SU-DHL-6 (cell line): ENCODE data around the gene C5AR1.
"Not testable (repeated sequence)": the region's sequence is repeated elsewhere in the genome, so short reads cannot be mapped to it uniquely, and the experiment has no call there.

Experiments
- H2AFZ ChIP-seq: fragments of 200-600 bp; sonication (generic); 2 replicates; pipeline ENCODE4 v1.6.1; 2014; ENCODE audit warnings: low read depth, mild to moderate bottlenecking, moderate library complexity, mixed read lengths, antibody characterized with exemption, low read length; ENCODE audit not compliant: severe bottlenecking
- H3F3A ChIP-seq: fragments of 200-600 bp; shearing (Covaris generic); 2 replicates; pipeline ENCODE4 v1.6.0; 2016; ENCODE audit warnings: antibody characterized with exemption, mild to moderate bottlenecking; ENCODE audit not compliant: insufficient read depth
- H3K27ac ChIP-seq: fragments of 200-600 bp; sonication (generic); 2 replicates; pipeline ENCODE4 v1.5.1; 2016; ENCODE audit warnings: low read depth, mild to moderate bottlenecking, low read length, moderate library complexity, mixed read lengths
- H3K27me3 ChIP-seq: fragments of 200-600 bp; sonication (generic), shearing (Covaris generic); 2 replicates; pipeline ENCODE4 v1.6.0; 2014; ENCODE audit warnings: mild to moderate bottlenecking, low read length
- H3K36me3 ChIP-seq: fragments of 200-600 bp; sonication (generic); 2 replicates; pipeline ENCODE4 v1.6.1; 2014; ENCODE audit warnings: mild to moderate bottlenecking, low read length, mixed read lengths
- H3K4me2 ChIP-seq: fragments of 300-600, 200-600 bp; shearing (Covaris generic), sonication (generic); 2 replicates; pipeline ENCODE4 v1.6.0; 2014; ENCODE audit warnings: low read length, low read depth, mild to moderate bottlenecking; ENCODE audit not compliant: poor library complexity, severe bottlenecking
- H3K4me3 ChIP-seq: fragments of 200-600 bp; sonication (generic); 2 replicates; pipeline ENCODE4 v1.5.1; 2014; ENCODE audit warnings: antibody characterized with exemption, low read length, mild to moderate bottlenecking, mixed read lengths; ENCODE audit not compliant: insufficient read depth, poor library complexity, severe bottlenecking
- H3K79me2 ChIP-seq: fragments of 200-600 bp; sonication (generic); 2 replicates; pipeline ENCODE4 v1.6.1; 2014; ENCODE audit warnings: mild to moderate bottlenecking, low read length, moderate library complexity; ENCODE audit not compliant: insufficient read depth
- H3K9ac ChIP-seq: fragments of 200-600 bp; sonication (generic); 2 replicates; pipeline ENCODE4 v1.7.0; 2014; ENCODE audit warnings: mild to moderate bottlenecking, low read length
- H3K9me2 ChIP-seq: fragments of 200-600 bp; sonication (generic); replicated peaks from 2 replicates; pipeline ENCODE4 v1.6.1; 2014; ENCODE audit warnings: low read length; ENCODE audit not compliant: insufficient read depth
- H3K9me3 ChIP-seq: fragments of 200-600 bp; sonication (generic); 2 replicates; pipeline ENCODE4 v1.6.1; 2014; ENCODE audit warnings: low read length, mixed read lengths; ENCODE audit not compliant: insufficient read depth
- H4K20me1 ChIP-seq: fragments of 200-600 bp; sonication (generic); 2 replicates; pipeline ENCODE4 v1.6.1; 2014; ENCODE audit warnings: low read depth, mild to moderate bottlenecking, antibody characterized with exemption, low read length, moderate library complexity, mixed read lengths
- EZH2phosphoT487 ChIP-seq: fragments of 200-600 bp; sonication (generic), shearing (Covaris generic); conservative IDR thresholded peaks from 2 replicates; pipeline ENCODE4 v1.6.1; 2018; ENCODE audit warnings: mild to moderate bottlenecking, antibody characterized with exemption, low read length, moderate library complexity, mixed read lengths
- TF ChIP-seq, protein P1 (sequence below): fragments of 200-600 bp; sonication (generic); IDR thresholded peaks from one replicate; pipeline ENCODE4 v1.5.1; 2017; ENCODE audit warnings: antibody characterized with exemption, mild to moderate bottlenecking, low read length, moderate library complexity; ENCODE audit not compliant: insufficient read depth, poor library complexity, severe bottlenecking

The C5AR1 gene

DNA sequence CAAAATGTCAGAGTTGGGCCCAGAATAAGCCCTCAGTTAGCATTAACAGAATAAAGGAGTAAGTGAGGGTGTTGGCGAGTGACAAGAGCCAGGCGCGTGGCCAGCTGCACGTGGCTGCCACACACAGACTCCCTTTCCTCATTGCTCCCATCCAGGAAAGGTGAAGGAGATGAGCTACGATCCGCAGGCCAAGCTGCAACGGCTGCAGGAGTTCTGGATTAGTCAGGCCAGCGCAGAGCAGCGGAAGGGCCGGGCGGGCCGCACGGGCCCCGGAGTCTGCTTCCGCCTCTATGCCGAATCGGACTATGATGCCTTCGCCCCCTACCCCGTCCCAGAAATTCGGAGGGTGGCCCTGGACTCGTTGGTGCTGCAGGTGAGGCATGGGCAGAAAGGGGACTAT is 52.7 kb downstream of the C5AR1 start:
- Histone ChIP-seq H3K36me3 (no peaks in the 10 kb centered on the region), H3K79me2 (no peaks in the 10 kb centered on the region), H3K9me3 (no peaks in the 10 kb centered on the region), H3K4me3 (no peak overlapping the region), H3F3A (no peaks in the 10 kb centered on the region), H3K27ac (no peak overlapping the region), H4K20me1 (no peaks in the 10 kb centered on the region), H3K9me2 (no peaks in the 10 kb centered on the region), H3K27me3 (no peaks in the 10 kb centered on the region), H3K9ac (no peak overlapping the region), H2AFZ (no peak overlapping the region), H3K4me2 (no peak overlapping the region)
- TF ChIP-seq, protein P1, sequence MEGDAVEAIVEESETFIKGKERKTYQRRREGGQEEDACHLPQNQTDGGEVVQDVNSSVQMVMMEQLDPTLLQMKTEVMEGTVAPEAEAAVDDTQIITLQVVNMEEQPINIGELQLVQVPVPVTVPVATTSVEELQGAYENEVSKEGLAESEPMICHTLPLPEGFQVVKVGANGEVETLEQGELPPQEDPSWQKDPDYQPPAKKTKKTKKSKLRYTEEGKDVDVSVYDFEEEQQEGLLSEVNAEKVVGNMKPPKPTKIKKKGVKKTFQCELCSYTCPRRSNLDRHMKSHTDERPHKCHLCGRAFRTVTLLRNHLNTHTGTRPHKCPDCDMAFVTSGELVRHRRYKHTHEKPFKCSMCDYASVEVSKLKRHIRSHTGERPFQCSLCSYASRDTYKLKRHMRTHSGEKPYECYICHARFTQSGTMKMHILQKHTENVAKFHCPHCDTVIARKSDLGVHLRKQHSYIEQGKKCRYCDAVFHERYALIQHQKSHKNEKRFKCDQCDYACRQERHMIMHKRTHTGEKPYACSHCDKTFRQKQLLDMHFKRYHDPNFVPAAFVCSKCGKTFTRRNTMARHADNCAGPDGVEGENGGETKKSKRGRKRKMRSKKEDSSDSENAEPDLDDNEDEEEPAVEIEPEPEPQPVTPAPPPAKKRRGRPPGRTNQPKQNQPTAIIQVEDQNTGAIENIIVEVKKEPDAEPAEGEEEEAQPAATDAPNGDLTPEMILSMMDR = no peak
- no peak for TF ChIP-seq EZH2phosphoT487

GRCh38 chr19:47363758-47364531 is 54.3 kb downstream of the C5AR1 start:
- H3K79me2 ChIP-seq = no peaks in the 10 kb centered on the region
- no peak overlapping the region for H3K27ac ChIP-seq
- H3K4me3 ChIP-seq = no peak overlapping the region
- no peak overlapping the region for H3K4me2 ChIP-seq
- H3K27me3 ChIP-seq = no peaks in the 10 kb centered on the region
- no peak for TF ChIP-seq EZH2phosphoT487
- TF ChIP-seq, protein P1 = no peak
- no peak overlapping the region for H3K9ac ChIP-seq
- H3K9me3 ChIP-seq = no peaks in the 10 kb centered on the region
- no peak overlapping the region for H2AFZ ChIP-seq
- no peaks in the 10 kb centered on the region for H3K9me2 ChIP-seq
- no peaks in the 10 kb centered on the region for H3F3A ChIP-seq
- H3K36me3 ChIP-seq = no peaks in the 10 kb centered on the region
- no peaks in the 10 kb centered on the region for H4K20me1 ChIP-seq

DNA sequence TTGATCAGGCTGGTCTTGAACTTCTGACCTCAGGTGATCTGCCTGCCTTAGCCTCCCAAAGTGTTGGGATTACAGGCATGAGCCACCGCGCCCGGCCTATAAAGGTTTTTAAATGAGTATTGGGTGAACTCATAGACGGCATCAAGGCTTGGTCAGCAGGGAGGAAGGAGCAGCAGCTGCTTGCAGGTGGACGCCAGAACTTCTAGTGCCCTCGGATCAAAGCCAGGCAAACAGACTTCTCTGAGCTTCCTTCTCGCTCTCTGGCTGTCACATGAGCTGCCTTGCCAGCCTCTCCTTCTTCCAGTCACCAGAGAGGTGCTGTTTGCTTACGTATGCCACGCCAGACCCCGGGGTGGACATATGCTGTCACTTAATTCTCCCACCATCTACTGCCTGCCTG is 55.8 kb downstream of the C5AR1 start:
- H3K27ac ChIP-seq, H3K9ac ChIP-seq, H3K79me2 ChIP-seq, H3K36me3 ChIP-seq, H4K20me1 ChIP-seq, H3K4me2 ChIP-seq, H3K9me2 ChIP-seq, H3F3A ChIP-seq, H3K27me3 ChIP-seq, H2AFZ ChIP-seq, H3K9me3 ChIP-seq, H3K4me3 ChIP-seq: not testable (repeated sequence)

DNA sequence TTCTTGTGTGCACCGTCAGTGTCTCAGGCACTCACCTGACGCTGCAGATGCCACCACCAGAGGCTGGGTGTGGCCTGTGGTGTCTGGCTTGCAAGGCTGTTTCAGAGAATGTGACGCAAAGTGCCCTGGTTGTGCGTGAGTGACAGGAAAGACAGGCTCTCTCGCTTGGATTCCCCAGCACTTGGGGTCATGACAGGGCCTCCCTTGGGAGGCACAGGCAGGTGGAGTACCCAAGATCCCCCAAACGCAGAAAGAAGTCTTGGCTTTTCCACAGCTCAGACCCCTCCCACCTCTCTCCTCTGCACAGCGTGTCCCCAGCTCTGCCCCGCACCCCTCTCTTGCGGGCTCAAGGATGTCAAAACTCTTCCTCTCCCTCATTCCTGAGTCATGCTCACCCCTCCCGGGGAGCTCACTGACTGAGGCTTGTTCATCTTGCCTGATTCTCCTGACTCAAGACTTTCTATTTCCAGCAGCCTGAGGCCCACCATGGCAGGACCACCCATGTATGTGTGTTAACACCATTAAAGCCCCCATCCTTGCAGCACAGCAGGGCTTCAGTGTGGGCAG is 60.5 kb downstream of the C5AR1 start:
- no peaks in the 10 kb centered on the region for H3F3A ChIP-seq
- no peaks in the 10 kb centered on the region for H3K36me3 ChIP-seq
- H3K79me2 ChIP-seq = no peaks in the 10 kb centered on the region
- TF ChIP-seq EZH2phosphoT487 = no peak
- TF ChIP-seq, protein P1 = no peak
- H3K27me3 ChIP-seq = no peaks in the 10 kb centered on the region
- H3K4me2 ChIP-seq = no peak overlapping the region
- H3K9me2 ChIP-seq = no peaks in the 10 kb centered on the region
- no peak overlapping the region for H3K9ac ChIP-seq
- H3K4me3 ChIP-seq = no peak overlapping the region
- no peak overlapping the region for H3K27ac ChIP-seq
- H3K9me3 ChIP-seq = no peaks in the 10 kb centered on the region
- no peak overlapping the region for H2AFZ ChIP-seq
- H4K20me1 ChIP-seq = no peaks in the 10 kb centered on the region
